HCT116 (cell line): ENCODE results near the gene EVI5. TPM values are rescaled to one million over a fixed set of nuclear protein-coding genes. Genes with fewer than 3 reads are reported as not detected.

Experiments
- ATAC-seq: fragments of 200-7000 bp; cut with Tn5 transposase; 2 replicates; pipeline ENCODE4 v1.9.1; 2020; ENCODE audit warnings: mild to moderate bottlenecking, moderate library complexity
- BruUV-seq: library from RNA; stranded (reverse); fragments of 400-500 nt; replicated peaks from 2 replicates; lab custom pipeline; 2021; lab: Mats Ljungman, UMichigan
- CTCF ChIA-PET: fragments of 300-600 bp; sonication (Branson Sonifier 250); formaldehyde crosslinking; loops from one replicate; lab custom pipeline; 2021; ENCODE audit warnings: antibody characterized with exemption; lab: Charles Lee
- POLR2A ChIA-PET: fragments of 300-600, 350-600 bp; sonication (Branson Sonifier 250); formaldehyde crosslinking; loops from one replicate; lab custom pipeline; 2021; ENCODE audit warnings: antibody characterized with exemption; lab: Charles Lee
- RAD21 ChIA-PET, 2 experiments: fragments of 300-600 bp; sonication (Branson Sonifier 250); formaldehyde crosslinking; loops; one replicate each; lab custom pipeline; 2023; ENCODE audit warnings: low total read pairs in 2 of 2; ENCODE audit not compliant: uncharacterized antibody in 2 of 2, unreplicated experiment in 2 of 2, low non-redundant PET in 1 of 2; lab: Charles Lee
- DNase-seq: peaks from one replicate; pipeline ENCODE4 v3.0.0-alpha.2; 2010; ENCODE audit warnings: low read depth, low spot score
- H2AFZ ChIP-seq: fragments of 200-600 bp; shearing (Covaris generic), sonication (generic); 2 replicates; pipeline ENCODE4 v1.6.1; 2017; ENCODE audit warnings: low read depth, mixed run types, mixed read lengths, antibody characterized with exemption, low read length; ENCODE audit not compliant: poor library complexity, severe bottlenecking
- H3K27ac ChIP-seq: 2 replicates; pipeline ENCODE4 v1.5.1; 2012; ENCODE audit warnings: low read depth, low read length
- H3K27me3 ChIP-seq: fragments of 200-600 bp; sonication (generic); 2 replicates; pipeline ENCODE4 v1.6.1; 2016; ENCODE audit warnings: mixed run types, low read length, mixed read lengths; ENCODE audit not compliant: insufficient read depth
- H3K36me3 ChIP-seq, 2 experiments: fragments of 200-500 bp in 1 of 2; fragments of 200-600 bp in 1 of 2; sonication (Bioruptor generic) in 1 of 2; sonication (generic) in 1 of 2; 2 replicates each; pipeline versions ENCODE4 v1.5.1 to v1.6.1; 2014 to 2016; ENCODE audit warnings: low read length in 2 of 2, inconsistent platforms in 1 of 2, mixed read lengths in 1 of 2, mixed run types in 1 of 2; ENCODE audit not compliant: insufficient read depth in 2 of 2, control insufficient read depth in 1 of 2
- H3K4me1 ChIP-seq, 2 experiments: fragments of 200-600 bp in 1 of 2; sonication (generic) in 1 of 2; 2 replicates each; pipeline versions ENCODE4 v1.5.1 to v1.6.1; 2012 to 2017; ENCODE audit warnings: low read length in 2 of 2, inconsistent platforms in 1 of 2, mild to moderate bottlenecking in 1 of 2, mixed read lengths in 1 of 2, mixed run types in 1 of 2, moderate library complexity in 1 of 2; ENCODE audit not compliant: insufficient read depth in 2 of 2, control insufficient read depth in 1 of 2
- H3K4me2 ChIP-seq: fragments of 200-600 bp; sonication (generic); 2 replicates; pipeline ENCODE4 v1.6.1; 2017; ENCODE audit warnings: mixed run types, low read length, mixed read lengths
- H3K4me3 ChIP-seq, 2 experiments: fragments of 200-600 bp in 1 of 2; sonication (generic) in 1 of 2; replicated peaks in 1 of 2; 2 replicates each; pipeline ENCODE4 v1.5.1; 2011 to 2016; ENCODE audit warnings: low read length in 2 of 2, control low read depth in 1 of 2, low read depth in 1 of 2, mild to moderate bottlenecking in 1 of 2, mixed read lengths in 1 of 2, mixed run types in 1 of 2
- H3K79me2 ChIP-seq: fragments of 200-600 bp; sonication (generic); 2 replicates; pipeline ENCODE4 v1.6.1; 2017; ENCODE audit warnings: mild to moderate bottlenecking, mixed run types, low read length, moderate library complexity, mixed read lengths; ENCODE audit not compliant: insufficient read depth
- H3K9ac ChIP-seq: fragments of 200-600 bp; sonication (generic); 2 replicates; pipeline ENCODE4 v1.6.1; 2016; ENCODE audit warnings: low read length, mixed read lengths
- H3K9me2 ChIP-seq: fragments of 200-600 bp; sonication (generic), shearing (Covaris generic); 2 replicates; pipeline ENCODE4 v1.6.1; 2017; ENCODE audit warnings: mixed run types, mild to moderate bottlenecking, moderate library complexity; ENCODE audit not compliant: insufficient read depth
- H3K9me3 ChIP-seq, 2 experiments: fragments of 200-500 bp in 1 of 2; fragments of 200-600 bp in 1 of 2; sonication (Bioruptor generic) in 1 of 2; sonication (generic) in 1 of 2; 2 replicates each; pipeline ENCODE4 v1.6.1; 2014 to 2017; ENCODE audit warnings: low read length in 2 of 2, mixed read lengths in 2 of 2, inconsistent platforms in 1 of 2, low read depth in 1 of 2, mild to moderate bottlenecking in 1 of 2, mixed run types in 1 of 2, moderate library complexity in 1 of 2; ENCODE audit not compliant: control insufficient read depth in 1 of 2, insufficient read depth in 1 of 2
- H4K20me1 ChIP-seq: fragments of 200-600 bp; sonication (generic), shearing (Covaris generic); 2 replicates; pipeline ENCODE4 v1.6.1; 2017; ENCODE audit warnings: mixed run types, mild to moderate bottlenecking, moderate library complexity; ENCODE audit not compliant: insufficient read depth
- ATF3 ChIP-seq: IDR thresholded peaks from 2 replicates; pipeline ENCODE4 v1.6.1; 2012
- ELF1 ChIP-seq: IDR thresholded peaks from 2 replicates; pipeline ENCODE4 v1.6.1; 2012; ENCODE audit warnings: low read depth, borderline replicate concordance
- EZH2 ChIP-seq: fragments of 200-600 bp; sonication (generic); IDR thresholded peaks from 2 replicates; pipeline ENCODE4 v1.6.1; 2017; ENCODE audit warnings: antibody characterized with exemption, mixed run types
- FOSL1 ChIP-seq: IDR thresholded peaks from 2 replicates; pipeline ENCODE4 v1.6.1; 2012; ENCODE audit warnings: low read depth
- MAX ChIP-seq: IDR thresholded peaks from 2 replicates; pipeline ENCODE4 v1.6.1; 2012
- POLR2AphosphoS5 ChIP-seq: IDR thresholded peaks from 2 replicates; pipeline ENCODE4 v1.6.1; 2011; ENCODE audit warnings: mild to moderate bottlenecking, low read depth, low read length, moderate library complexity
- RAD21 ChIP-seq: IDR thresholded peaks from 2 replicates; pipeline ENCODE4 v1.6.1; 2012; ENCODE audit warnings: low read depth, mild to moderate bottlenecking
- SRF ChIP-seq: IDR thresholded peaks from 2 replicates; pipeline ENCODE4 v1.6.1; 2012; ENCODE audit warnings: low read depth
- ZNF274 ChIP-seq: fragments of 200-500 bp; sonication (Bioruptor generic); IDR thresholded peaks from 2 replicates; pipeline ENCODE4 v1.6.1; 2014; ENCODE audit warnings: mild to moderate bottlenecking, low read depth, low read length, inconsistent platforms
- intact Hi-C: fragments of 100-400 bp; cut with micrococcal nuclease; formaldehyde crosslinking; loops from 2 replicates; pipeline ENCODE4 v1.10.0; 2022
- total RNA-seq: library from RNA; stranded (reverse); gene quantifications from one replicate; pipeline ENCODE4 v1.2.1, GENCODE V29; 2021; ENCODE audit not compliant: unreplicated experiment
- TF ChIP-seq, protein P1 (sequence below), 3 experiments: fragments of 200-600 bp in 1 of 3; sonication (generic) in 1 of 3; IDR thresholded peaks in 2 of 3; conservative IDR thresholded peaks in 1 of 3; 2 replicates each; pipeline ENCODE4 v1.5.1; 2012 to 2017; ENCODE audit warnings: low read depth in 2 of 3, low read length in 2 of 3, antibody characterized with exemption in 1 of 3, borderline replicate concordance in 1 of 3, control low read depth in 1 of 3, mild to moderate bottlenecking in 1 of 3, mixed read lengths in 1 of 3, mixed run types in 1 of 3, moderate library complexity in 1 of 3; ENCODE audit not compliant: insufficient read depth in 1 of 3
- TF ChIP-seq, protein P2 (sequence below): IDR thresholded peaks from 2 replicates; pipeline ENCODE4 v1.6.1; 2011; ENCODE audit warnings: mild to moderate bottlenecking, low read length, moderate library complexity; ENCODE audit not compliant: insufficient replicate concordance; ENCODE audit errors: extremely low read depth
- TF ChIP-seq, protein P3 (sequence below): IDR thresholded peaks from 2 replicates; pipeline ENCODE4 v1.6.1; 2012; ENCODE audit warnings: low read depth

Gene EVI5
- total RNA-seq, 1 experiment from 2014 or later = 21.8 TPM

DNA sequence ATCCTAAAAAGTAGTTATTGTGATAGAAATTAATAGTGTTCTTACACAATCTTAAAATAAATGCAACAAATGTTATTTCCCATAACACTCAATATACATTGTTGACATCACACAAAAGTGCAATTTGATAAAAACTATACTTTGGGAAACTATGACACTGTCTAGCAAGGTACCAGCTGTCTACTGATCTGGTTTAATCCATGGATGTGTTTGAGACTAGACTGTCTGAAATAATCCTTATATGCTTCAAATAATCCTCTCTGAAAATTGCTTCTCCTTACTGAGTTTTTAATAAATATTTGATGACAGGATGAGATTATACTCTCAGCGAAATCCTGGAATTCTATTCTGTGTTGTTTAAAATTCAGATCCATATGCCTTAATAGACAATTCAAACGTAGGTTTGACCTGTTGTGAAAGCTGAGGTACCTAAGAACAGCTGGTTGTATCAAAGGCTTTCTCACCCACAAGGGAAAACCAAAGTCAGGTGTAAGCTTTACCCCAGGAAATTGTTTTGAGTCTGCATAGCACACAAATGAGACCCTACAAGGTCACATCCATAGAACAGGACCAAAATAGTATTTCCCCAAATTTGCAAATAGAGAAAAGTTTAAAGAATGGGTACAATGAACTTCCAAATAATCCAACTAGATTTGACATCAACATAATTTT, 289.4 kb downstream of the EVI5 start (continued):
- TF ChIP-seq, protein P1, sequence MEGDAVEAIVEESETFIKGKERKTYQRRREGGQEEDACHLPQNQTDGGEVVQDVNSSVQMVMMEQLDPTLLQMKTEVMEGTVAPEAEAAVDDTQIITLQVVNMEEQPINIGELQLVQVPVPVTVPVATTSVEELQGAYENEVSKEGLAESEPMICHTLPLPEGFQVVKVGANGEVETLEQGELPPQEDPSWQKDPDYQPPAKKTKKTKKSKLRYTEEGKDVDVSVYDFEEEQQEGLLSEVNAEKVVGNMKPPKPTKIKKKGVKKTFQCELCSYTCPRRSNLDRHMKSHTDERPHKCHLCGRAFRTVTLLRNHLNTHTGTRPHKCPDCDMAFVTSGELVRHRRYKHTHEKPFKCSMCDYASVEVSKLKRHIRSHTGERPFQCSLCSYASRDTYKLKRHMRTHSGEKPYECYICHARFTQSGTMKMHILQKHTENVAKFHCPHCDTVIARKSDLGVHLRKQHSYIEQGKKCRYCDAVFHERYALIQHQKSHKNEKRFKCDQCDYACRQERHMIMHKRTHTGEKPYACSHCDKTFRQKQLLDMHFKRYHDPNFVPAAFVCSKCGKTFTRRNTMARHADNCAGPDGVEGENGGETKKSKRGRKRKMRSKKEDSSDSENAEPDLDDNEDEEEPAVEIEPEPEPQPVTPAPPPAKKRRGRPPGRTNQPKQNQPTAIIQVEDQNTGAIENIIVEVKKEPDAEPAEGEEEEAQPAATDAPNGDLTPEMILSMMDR (IDR thresholded peaks at IDR 0.05 in 2 of 3, conservative IDR thresholded peaks at IDR 0.05 in 1 of 3; ENCODE audit: borderline replicate concordance in 1 of 3, insufficient read depth in 1 of 3, low read depth in 2 of 3, low read length in 2 of 3) = no peak
- TF ChIP-seq, protein P2, sequence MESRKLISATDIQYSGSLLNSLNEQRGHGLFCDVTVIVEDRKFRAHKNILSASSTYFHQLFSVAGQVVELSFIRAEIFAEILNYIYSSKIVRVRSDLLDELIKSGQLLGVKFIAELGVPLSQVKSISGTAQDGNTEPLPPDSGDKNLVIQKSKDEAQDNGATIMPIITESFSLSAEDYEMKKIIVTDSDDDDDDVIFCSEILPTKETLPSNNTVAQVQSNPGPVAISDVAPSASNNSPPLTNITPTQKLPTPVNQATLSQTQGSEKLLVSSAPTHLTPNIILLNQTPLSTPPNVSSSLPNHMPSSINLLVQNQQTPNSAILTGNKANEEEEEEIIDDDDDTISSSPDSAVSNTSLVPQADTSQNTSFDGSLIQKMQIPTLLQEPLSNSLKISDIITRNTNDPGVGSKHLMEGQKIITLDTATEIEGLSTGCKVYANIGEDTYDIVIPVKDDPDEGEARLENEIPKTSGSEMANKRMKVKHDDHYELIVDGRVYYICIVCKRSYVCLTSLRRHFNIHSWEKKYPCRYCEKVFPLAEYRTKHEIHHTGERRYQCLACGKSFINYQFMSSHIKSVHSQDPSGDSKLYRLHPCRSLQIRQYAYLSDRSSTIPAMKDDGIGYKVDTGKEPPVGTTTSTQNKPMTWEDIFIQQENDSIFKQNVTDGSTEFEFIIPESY = no peak
- no peak for TF ChIP-seq ELF1
- TF ChIP-seq FOSL1 = no peak
- no peak for TF ChIP-seq RAD21

GRCh38 chr1:92494485-92495141, 290.3 kb downstream of the EVI5 start:
- RAD21 ChIA-PET = no interaction called here
- no peaks in the 10 kb centered on the region for H3K9me3 ChIP-seq
- no peak overlapping the region for H3K9ac ChIP-seq
- no peaks in the 10 kb centered on the region for H3K79me2 ChIP-seq
- no peak overlapping the region for H3K4me3 ChIP-seq
- no peak overlapping the region for H3K27ac ChIP-seq
- no TSS peak for BruUV-seq
- H3K9me2 ChIP-seq = no peaks in the 10 kb centered on the region
- DNase-seq (no peak), ATAC-seq (no peak)
- POLR2A ChIA-PET = no interaction called here
- H3K4me1 ChIP-seq = no peaks in the 10 kb centered on the region
- no peaks in the 10 kb centered on the region for H3K27me3 ChIP-seq
- intact Hi-C loops = no loop called here
- no peak overlapping the region for H2AFZ ChIP-seq
- no peak overlapping the region for H3K4me2 ChIP-seq
- H3K36me3 ChIP-seq = no peaks in the 10 kb centered on the region
- no peaks in the 10 kb centered on the region for H4K20me1 ChIP-seq
- CTCF ChIA-PET = no interaction called here
- no peak for TF ChIP-seq ZNF274
- TF ChIP-seq SRF = no peak
- no peak for TF ChIP-seq MAX
- TF ChIP-seq, protein P3, sequence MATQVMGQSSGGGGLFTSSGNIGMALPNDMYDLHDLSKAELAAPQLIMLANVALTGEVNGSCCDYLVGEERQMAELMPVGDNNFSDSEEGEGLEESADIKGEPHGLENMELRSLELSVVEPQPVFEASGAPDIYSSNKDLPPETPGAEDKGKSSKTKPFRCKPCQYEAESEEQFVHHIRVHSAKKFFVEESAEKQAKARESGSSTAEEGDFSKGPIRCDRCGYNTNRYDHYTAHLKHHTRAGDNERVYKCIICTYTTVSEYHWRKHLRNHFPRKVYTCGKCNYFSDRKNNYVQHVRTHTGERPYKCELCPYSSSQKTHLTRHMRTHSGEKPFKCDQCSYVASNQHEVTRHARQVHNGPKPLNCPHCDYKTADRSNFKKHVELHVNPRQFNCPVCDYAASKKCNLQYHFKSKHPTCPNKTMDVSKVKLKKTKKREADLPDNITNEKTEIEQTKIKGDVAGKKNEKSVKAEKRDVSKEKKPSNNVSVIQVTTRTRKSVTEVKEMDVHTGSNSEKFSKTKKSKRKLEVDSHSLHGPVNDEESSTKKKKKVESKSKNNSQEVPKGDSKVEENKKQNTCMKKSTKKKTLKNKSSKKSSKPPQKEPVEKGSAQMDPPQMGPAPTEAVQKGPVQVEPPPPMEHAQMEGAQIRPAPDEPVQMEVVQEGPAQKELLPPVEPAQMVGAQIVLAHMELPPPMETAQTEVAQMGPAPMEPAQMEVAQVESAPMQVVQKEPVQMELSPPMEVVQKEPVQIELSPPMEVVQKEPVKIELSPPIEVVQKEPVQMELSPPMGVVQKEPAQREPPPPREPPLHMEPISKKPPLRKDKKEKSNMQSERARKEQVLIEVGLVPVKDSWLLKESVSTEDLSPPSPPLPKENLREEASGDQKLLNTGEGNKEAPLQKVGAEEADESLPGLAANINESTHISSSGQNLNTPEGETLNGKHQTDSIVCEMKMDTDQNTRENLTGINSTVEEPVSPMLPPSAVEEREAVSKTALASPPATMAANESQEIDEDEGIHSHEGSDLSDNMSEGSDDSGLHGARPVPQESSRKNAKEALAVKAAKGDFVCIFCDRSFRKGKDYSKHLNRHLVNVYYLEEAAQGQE = no peak
- TF ChIP-seq, protein P2 = no peak
- no peak for TF ChIP-seq POLR2AphosphoS5
- no peak for TF ChIP-seq EZH2
- TF ChIP-seq ATF3 = no peak
